Measurements from ENCODE around the gene CLN5.

Gene CLN5

DNA sequence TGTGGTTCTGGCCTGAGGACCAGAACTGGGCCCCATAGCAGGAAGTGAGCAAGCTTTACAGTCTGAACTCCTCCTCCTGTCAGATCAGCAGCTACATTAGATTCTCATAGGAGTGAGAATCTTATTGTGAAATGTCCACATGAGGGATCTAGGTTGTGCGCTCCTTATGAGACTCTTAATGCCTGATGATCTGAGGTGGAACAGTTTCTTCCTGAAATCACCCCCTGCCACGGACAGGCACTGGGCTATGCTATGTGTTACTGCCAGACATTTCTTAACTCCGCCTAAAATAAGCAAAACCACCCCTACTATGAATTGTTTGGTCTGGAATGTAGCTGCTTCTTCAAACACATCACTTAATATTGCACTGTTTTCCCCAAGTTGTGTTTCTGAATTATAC lies 30.5 kb downstream of the CLN5 start:
- no peak for DNase-seq

DNA sequence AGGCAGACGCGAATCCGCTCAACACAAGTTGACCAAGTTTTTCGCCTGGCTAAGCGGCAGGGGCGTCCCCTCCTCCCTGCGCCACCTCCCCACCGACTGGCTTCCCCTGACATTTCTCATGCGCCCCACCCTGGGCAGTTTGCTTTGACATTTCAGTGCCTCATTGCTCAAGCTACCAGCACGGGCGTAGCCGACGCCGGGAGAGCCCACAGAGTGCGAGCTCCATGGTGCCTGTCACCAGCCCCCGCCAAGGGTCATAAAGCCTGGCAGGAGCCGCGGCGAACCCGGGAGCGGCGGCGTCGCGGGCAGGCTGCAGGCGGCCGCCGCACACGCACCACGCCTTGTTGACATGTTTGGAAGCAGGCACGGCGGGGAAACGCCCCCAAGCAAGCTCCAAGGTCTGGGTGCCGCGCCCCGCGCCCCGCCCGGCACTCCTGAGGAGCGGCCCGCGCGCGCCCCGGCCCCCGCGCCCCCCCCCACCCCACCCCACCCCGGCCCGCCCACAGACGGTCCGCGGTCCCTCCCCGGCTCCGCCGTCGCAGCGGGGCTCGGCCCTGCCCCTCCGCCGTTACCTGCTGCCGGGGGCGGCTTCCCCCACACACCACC lies 34.5 kb downstream of the CLN5 start:
- peak; percentile 67 to 88 (median 78) for DNase-seq

DNA sequence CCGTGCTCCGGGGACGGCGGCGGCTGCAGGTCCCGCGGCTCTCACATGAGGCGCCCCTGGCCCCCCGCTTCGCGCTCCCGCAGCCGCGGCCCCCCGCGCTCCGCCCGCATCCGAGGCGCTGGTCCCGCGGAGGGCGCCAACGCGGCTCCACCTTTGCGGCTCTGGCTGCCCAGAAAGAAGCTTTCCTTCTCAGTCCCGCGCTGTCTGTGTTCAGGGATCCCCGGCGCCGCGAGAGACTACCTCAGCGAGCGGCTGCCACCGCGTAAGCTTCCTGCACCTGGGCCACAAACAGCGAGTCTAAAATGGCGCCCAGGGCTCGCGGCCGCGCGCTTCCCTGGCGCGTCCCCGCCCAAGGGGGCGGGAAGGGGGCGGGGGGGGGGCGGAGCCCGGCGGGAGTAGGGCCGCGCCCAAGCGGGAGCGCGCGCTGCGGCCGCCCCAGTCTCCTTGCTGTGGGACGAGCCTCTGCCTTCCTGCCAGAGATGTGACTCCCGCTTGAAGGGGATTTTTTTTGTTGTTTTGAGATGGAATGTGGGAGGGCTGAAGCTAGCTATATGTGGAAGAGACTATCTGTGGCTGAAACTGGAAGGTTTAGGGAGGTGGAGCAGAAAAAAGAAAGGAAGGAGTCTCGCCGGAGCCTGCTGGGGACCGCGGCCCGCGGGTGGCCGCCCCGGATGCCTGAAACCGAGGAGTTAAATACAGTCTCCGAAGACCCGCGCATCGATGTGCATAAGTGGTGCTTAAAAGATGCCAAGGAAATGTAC lies 35.2 kb downstream of the CLN5 start, which contains the start of gene FBXL3:
TSS of gene FBXL3 (minus strand) at position 299 of the 761 bp plus-strand sequence. CDS start 5,299 bp downstream, outside the sequence.
- peak; percentile 79 to 91 (median 84) for DNase-seq

DNA sequence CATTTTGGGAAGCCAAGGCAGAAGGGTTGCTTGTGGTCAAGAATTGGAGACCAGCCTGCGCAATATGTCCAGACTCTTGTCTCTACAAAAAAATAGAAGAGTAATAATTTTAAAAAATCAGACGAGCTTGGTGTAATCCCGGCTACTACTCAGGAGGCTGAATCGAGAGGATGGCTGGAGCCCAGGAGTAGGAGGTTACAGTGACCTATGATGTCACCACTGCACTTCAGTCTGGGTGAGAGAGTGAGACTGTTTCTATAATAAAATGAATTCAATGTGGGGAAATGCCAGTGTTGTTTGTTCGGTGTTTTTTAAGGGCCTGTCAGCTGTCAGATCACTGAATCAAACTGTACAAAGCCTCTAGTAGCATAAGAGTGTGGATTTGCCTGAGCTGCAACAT lies 36.3 kb downstream of the CLN5 start:
- no peak for DNase-seq

DNA sequence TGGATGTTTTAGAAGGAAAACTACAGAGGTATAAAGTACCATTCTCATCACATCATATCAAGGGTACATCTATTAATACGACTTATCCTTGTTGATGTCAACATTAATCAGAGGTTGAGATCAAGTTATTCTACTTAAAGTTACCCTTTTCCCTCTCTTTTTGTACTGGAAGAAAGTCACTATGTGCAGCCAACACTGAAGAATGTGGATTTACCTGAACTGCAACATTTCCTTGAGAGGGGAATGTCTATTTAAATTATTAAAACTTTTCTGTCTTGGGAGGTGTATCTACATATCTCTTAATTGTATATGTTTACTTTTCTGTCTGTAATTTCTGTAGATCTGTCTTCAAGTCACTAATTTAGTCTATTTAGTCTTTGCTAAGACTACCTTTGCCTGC lies 37.6 kb downstream of the CLN5 start:
- DNase-seq: no peak

DNA sequence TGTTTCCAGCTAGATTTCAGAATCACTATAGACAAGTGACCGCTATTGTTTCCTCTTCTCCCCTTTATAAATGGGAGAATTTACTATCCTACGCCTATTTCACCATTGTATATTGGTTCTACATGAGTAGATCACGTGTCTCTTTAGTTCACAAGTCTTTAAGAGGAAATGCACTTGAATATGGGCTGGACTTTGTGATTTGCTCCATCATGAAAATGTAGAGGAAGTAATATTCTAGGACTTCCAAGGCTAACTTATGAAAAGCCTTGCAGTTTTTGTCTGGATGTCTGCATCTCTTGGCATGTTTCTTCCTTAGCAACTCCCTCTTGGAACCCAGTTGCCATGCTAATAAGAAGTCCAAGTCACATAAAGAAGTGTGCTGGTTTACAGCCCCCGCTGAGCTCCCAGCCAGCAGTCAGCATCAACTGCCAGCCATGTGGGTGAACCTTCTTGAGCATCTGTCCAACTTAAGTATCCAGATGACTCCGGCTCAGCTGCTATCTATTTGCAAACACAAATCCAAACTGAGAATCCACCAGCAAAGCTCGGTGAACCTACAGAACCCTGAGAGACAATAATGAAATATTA lies 39.9 kb downstream of the CLN5 start:
- no peak for DNase-seq

DNA sequence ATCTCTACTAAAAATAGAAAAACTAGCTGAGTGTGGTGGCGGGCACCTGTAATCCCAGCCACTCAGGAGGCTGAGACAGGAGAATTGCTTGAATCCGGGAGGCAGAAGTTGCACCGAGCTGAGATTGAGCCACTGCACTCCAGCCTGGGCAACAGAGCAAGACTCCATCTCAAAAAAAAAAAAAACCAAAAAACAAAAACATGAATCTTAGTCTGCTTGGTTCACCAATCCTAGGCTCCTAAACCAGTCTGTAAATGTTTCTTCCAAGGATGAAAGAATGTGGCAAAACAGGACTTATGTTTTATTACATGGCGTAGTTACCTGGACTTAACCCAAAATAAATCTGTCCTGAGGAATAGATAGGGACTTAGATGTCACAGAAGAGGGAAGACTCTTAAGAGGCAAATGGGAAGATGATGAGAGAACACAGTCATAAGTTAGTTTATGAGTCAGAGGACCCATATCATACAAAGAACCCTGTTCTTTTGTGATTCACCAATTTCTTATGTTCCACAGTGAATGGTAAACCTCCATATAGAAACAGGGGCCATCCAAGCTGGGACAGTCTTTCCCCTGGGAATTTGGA lies 41.9 kb downstream of the CLN5 start:
- DNase-seq: no peak

DNA sequence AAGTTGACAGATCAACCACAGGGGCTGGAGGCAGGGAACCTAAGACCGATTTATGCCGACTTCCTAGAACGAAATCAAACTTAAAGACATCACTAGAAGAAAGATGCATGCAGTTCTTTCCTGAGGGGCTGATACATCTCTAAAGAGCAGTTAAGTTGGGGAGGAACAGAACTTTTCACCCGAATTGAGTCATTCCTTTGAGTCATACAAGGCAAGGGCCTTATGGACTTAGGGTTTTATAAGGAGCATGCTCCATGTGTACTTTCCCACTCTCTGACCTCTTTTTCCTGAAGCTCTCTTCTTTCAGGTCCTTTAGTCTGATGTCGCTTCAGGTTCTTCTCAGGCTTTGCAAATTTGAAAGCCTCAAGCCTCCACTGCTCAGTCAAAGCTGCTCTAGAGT lies 43.0 kb downstream of the CLN5 start:
- DNase-seq: no peak

DNA sequence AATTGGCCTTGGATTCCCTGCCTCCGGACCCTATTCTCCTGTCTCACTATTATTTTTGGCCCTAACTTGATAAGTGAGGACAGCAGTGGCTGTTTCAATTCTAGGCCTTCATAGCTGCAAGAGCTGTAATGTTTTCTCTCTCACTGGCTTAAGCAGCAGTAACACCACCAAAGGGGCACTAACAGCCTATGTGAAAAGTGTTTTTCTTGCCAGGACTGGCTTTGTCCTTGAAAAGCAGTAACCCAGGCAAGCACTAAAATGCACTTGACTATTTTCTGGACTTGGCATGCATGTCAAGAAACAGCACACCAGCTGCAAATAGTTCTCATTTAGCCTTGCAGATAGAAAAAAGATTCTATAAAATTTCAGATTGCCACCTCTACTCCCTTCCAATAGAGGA lies 44.4 kb downstream of the CLN5 start:
- DNase-seq: no peak

DNA sequence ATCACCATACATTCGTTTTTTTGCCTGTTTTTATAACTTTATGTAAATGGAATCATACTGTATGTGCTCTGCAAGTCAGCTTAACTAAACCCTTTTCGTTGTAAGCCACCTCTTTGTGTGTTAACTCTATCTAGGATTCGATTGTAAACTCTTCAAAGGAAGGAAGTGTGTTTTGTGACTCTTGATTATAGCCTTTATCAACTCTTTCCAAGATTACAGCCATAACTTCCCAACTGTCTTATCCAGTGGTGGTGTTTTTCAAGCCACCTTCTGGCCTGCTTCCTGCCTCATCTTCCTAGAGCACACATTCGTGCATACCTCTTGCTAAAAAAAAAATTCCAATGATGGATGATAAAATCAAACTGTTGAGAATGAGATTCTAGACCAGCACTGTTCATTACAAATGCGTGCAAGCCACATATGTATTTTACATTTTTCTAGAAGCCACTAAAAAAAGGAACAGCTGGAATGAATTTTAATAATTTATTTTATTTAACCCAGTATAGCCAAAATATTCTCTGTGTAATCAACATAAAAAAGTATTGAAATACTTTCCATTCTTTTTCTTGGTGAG lies 47.1 kb downstream of the CLN5 start:
- DNase-seq: no peak

DNA sequence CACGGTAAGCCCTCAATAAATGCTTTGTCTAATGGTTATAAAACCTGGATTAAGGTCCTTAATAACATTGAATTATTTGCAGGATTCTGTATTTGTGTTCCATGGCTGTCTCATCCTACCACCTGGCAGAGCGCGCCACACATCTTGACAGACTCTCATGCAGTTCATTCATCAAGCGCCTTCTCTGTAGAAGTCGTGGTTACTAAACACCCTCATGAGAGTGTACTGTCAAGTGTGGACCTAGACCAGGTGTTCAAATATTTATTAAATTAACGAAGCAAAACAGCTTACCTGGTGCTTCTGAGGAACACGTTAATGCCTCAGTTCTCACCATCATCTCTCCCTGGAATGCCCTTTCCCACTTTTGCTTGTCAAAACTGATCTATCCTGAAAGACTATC lies 48.2 kb downstream of the CLN5 start:
- DNase-seq: no peak

DNA sequence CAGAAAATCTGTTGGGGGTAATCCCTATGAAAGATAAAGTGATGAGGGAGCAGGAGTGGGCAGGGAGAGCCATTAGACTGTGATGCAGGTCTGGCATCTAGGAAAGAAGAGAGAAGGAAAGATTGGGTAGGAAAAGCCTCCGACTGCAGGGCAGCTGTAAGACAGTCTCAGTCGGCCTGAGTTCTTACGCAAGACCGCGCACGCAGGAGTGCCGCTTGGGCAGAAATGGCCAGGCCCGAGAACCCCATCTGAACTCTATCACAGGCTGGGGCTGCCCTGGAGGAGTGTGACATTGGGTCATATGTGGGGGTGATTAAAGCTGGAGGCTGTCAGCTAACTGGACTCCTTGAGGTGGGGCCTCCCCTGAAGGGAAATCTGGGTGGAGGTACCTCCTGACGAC lies 49.0 kb downstream of the CLN5 start:
- DNase-seq: no peak

DNA sequence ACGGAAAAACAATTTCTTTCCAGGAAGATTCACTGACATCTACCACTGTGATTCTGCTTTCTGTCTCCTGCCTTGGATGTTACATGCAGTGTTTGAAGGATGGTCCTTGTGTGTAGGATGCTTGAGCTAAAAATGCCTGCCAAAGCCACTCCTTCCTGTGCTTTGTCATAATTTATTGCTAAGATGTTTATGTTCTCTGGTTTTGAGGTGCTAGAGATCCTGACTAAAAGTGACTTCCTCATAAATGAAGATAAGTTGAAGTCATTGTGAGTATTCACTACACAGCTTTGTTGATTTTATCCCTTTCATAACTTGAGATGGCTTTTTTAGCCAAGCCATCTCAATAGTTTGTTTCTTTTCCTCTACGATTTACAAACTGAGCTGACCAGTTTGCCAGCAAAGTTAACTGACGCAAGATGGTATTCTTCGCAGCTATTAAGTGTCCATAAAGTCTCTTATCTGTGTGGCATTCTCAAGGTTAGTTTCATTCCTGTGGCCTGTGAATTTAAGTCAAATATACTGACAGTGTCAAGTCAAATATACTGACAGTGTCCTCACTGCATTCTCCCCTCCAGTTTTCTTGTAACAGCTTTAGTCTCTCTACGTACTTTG lies 50.8 kb downstream of the CLN5 start:
- no peak for DNase-seq

DNA sequence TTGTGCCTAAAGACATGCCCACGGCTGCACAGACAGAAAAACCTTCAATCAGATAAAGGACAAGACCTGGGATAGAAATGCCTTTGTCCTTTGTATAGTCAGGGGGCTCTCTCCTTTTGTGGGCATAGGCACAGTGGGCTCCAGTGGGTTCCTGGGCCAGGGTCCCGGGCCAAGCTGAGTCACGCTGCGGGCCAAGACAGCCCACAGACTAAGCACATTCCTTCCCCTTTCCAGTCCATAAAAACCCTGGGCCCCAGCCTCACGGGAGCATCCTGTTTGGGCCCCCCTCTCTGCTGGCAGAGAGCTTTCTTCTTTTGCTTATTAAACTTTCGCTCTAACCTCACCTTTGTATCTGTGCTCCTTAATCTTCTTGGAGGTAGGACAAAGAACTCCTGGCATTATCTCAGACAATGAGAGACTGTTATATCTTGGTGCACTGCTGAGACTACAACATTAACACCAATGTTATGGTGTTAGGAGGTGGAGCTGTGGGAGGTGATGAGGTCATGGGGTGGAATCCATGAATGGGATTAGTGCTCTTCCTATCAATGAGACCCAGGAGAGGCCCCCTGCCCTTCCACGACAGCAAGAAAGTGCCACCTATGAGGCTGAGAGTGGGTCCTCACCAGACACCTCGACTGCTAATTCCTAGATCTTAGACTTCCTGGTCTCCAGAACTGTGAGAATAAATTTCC lies 55.9 kb downstream of the CLN5 start:
- no peak for DNase-seq

DNA sequence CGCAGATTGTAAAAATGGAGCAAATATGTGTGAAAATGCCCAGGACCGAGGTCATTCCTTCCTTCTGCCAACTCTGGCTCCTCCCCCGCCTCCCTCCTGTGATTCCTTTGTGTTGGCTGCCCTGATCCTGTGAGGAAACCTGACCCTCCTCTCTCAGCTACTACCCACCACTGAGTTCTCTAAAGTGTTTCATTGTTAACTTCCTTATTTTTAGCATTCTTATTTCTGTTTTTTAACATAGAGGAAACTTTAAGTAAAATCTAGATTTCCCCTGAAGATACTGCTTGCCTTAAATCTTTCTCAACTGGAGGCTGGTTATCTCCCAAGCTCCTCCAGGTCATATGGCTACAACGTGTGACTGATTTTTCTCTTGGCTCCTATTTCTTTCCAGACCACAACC lies 56.8 kb downstream of the CLN5 start:
- no peak for DNase-seq

DNA sequence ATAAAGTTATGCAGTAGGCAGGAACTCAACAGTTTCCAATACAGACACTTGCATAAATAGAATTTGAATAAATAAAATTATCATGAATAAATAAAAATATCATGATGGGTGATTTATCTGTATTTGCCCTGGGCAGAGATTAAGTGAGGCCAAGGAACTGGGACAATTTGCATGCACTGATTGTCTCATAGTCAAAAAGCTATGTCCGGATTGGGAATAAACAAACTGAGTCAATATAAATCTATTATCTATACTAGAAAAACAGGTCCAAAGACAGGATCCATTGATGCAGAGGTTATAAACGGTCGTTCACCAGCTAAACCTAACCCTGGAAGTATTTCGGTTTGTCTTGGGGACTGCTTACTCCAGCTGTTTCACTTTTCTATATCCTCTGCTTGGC lies 61.3 kb downstream of the CLN5 start:
- no peak for DNase-seq

Data from stimulated activated naive CD4-positive, alpha-beta T cell (primary cell).